K562 (cell line): Measurements from ENCODE around the gene BAIAP2.

ENCODE experiments used
- CBX2 ChIP-seq: fragments of 200-600 bp; sonication (generic); IDR thresholded peaks from one replicate; pipeline ENCODE4 v1.6.1; 2012; ENCODE audit warnings: mild to moderate bottlenecking, low read length, inconsistent platforms; ENCODE audit not compliant: insufficient read depth, poor library complexity, severe bottlenecking
- CEBPB ChIP-seq: fragments of 450-650 bp; IDR thresholded peaks from 2 replicates; pipeline ENCODE4 v1.6.1; 2016; ENCODE audit warnings: missing genetic modification characterization, missing compliant biosample characterization
- EZH2 ChIP-seq: IDR thresholded peaks from 2 replicates; pipeline ENCODE4 v1.6.1; 2012; ENCODE audit warnings: low read depth, mild to moderate bottlenecking, inconsistent platforms, low read length, borderline replicate concordance
- HDAC2 ChIP-seq: fragments of 450-650 bp; IDR thresholded peaks from 2 replicates; pipeline ENCODE4 v1.6.1; 2016; ENCODE audit warnings: mild to moderate bottlenecking
- MXI1 ChIP-seq: IDR thresholded peaks from 2 replicates; pipeline ENCODE4 v1.6.1; 2011; ENCODE audit warnings: low read depth, mild to moderate bottlenecking, improper control_type of control experiment, low read length
- ZNF12 ChIP-seq: sonication (generic); formaldehyde crosslinking; IDR thresholded peaks from 2 replicates; pipeline ENCODE4 v1.4.0; 2020; ENCODE audit warnings: mild to moderate bottlenecking, missing genetic modification reagents
- ZNF274 ChIP-seq: IDR thresholded peaks from 2 replicates; pipeline ENCODE4 v1.6.1; 2011; ENCODE audit warnings: low read depth, mild to moderate bottlenecking, low read length, moderate library complexity, borderline replicate concordance

DNA sequence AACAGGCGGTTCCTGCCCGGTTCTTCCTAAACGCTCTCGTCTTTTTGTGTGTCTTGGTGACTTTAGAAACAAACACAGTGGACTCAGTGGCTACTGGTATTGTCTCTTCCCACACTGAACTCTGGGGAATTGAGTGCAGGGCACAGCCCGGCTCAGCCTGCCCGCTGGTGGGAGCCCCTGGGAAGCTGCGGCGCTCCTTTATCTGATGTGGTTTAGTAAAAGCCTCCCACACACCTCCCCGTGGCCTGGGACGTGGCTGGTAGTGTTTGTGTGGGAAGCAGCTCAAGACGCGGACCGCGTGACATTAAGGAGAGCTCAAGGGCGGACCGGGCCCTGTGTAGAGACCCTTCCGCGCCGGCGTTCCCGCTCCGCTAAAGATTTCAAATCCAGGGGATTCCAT is 75.0 kb downstream of the BAIAP2 start:
- no peak for TF ChIP-seq CBX2
- TF ChIP-seq MXI1, result no peak
- TF ChIP-seq ZNF12 (CRISPR knock-in tag), result no peak
- no peak for TF ChIP-seq EZH2
- no peak for TF ChIP-seq CEBPB (tag)
- TF ChIP-seq ZNF274, result no peak
- TF ChIP-seq HDAC2, result no peak
